ENCODE results near the gene MAPKBP1.

Gene MAPKBP1

GRCh38 chr15:41788262-41788661, 14.0 kb downstream of the MAPKBP1 start:
- no peak for DNase-seq (ENCODE audit: low spot score)

GRCh38 chr15:41789236-41789635, 15.0 kb downstream of the MAPKBP1 start:
- no peak for DNase-seq (ENCODE audit: low spot score)

GRCh38 chr15:41789662-41790061, 15.4 kb downstream of the MAPKBP1 start:
- DNase-seq (ENCODE audit: low spot score), result no peak

- DNase-seq (ENCODE audit: low spot score), result no peak
These were observed 15.9 kb downstream of the MAPKBP1 start for GRCh38 chr15:41790169-41790568.

GRCh38 chr15:41790756-41791546, 16.7 kb downstream of the MAPKBP1 start:
- no peak for DNase-seq (ENCODE audit: low spot score)

GRCh38 chr15:41791547-41791937, 17.3 kb downstream of the MAPKBP1 start:
- DNase-seq (ENCODE audit: low spot score), result no peak

- DNase-seq (ENCODE audit: low spot score), result no peak
These were observed 17.8 kb downstream of the MAPKBP1 start for GRCh38 chr15:41792000-41792637.

- DNase-seq (ENCODE audit: low spot score), result no peak
These were observed 19.8 kb downstream of the MAPKBP1 start for GRCh38 chr15:41794081-41794480.

- no peak for DNase-seq (ENCODE audit: low spot score)
These were observed 21.9 kb downstream of the MAPKBP1 start for GRCh38 chr15:41795996-41796856.

GRCh38 chr15:41797201-41797944, 23.1 kb downstream of the MAPKBP1 start:
- no peak for DNase-seq (ENCODE audit: low spot score)

- DNase-seq (ENCODE audit: low spot score), result no peak
These were observed 24.6 kb downstream of the MAPKBP1 start for GRCh38 chr15:41798607-41799487.

- DNase-seq (ENCODE audit: low spot score), result no peak
These were observed 25.2 kb downstream of the MAPKBP1 start for GRCh38 chr15:41799488-41799805.

GRCh38 chr15:41801185-41801584, 26.9 kb downstream of the MAPKBP1 start:
- no peak for DNase-seq (ENCODE audit: low spot score)

- no peak for DNase-seq (ENCODE audit: low spot score)
These were observed 27.7 kb downstream of the MAPKBP1 start for GRCh38 chr15:41801850-41802455.

GRCh38 chr15:41804361-41804760, 30.1 kb downstream of the MAPKBP1 start:
- DNase-seq (ENCODE audit: low spot score), result no peak

GRCh38 chr15:41804916-41805666, 30.8 kb downstream of the MAPKBP1 start:
- DNase-seq (ENCODE audit: low spot score), result no peak

GRCh38 chr15:41805711-41806110, 31.4 kb downstream of the MAPKBP1 start:
- DNase-seq (ENCODE audit: low spot score), result no peak

- DNase-seq (ENCODE audit: low spot score), result no peak
These were observed 32.3 kb downstream of the MAPKBP1 start for GRCh38 chr15:41806291-41807181.

GRCh38 chr15:41809121-41809520, 34.8 kb downstream of the MAPKBP1 start:
- DNase-seq (ENCODE audit: low spot score), result no peak

All from NAMALWA (cell line).